HEK293T (cell line): Measurements from ENCODE around the gene AIFM1.

ENCODE experiments used
- CTCF ChIA-PET: fragments of 350-600 bp; formaldehyde crosslinking; extraction: SDS; loops from one replicate; lab custom pipeline; 2021; ENCODE audit warnings: antibody characterized with exemption, inconsistent platforms; lab: Yijun Ruan, JAX
- POLR2A ChIA-PET: fragments of 350-600 bp; formaldehyde crosslinking; extraction: SDS; loops from one replicate; lab custom pipeline; 2020; ENCODE audit warnings: antibody characterized with exemption, inconsistent platforms; lab: Yijun Ruan, JAX
- DNase-seq: peaks from one replicate; pipeline ENCODE4 v3.0.0; 2012; ENCODE audit warnings: mixed read lengths; ENCODE audit errors: extremely low spot score
- ARNT ChIP-seq: fragments of 450-650 bp; IDR thresholded peaks from 2 replicates; pipeline ENCODE4 v1.6.1; 2017; ENCODE audit warnings: mild to moderate bottlenecking
- BHLHE40 ChIP-seq: fragments of 450-650 bp; IDR thresholded peaks from 2 replicates; pipeline ENCODE4 v1.6.1; 2016; ENCODE audit warnings: mild to moderate bottlenecking, moderate library complexity, borderline replicate concordance
- CTBP1 ChIP-seq: fragments of 450-650 bp; IDR thresholded peaks from 2 replicates; pipeline ENCODE4 v1.6.1; 2016; ENCODE audit warnings: borderline replicate concordance
- ELF4 ChIP-seq: fragments of 450-650 bp; IDR thresholded peaks from 2 replicates; pipeline ENCODE4 v1.6.1; 2017; ENCODE audit warnings: antibody characterized with exemption
- FOXA1 ChIP-seq: fragments of 450-650 bp; IDR thresholded peaks from 2 replicates; pipeline ENCODE4 v1.6.1; 2016; ENCODE audit warnings: mild to moderate bottlenecking
- FOXK2 ChIP-seq: fragments of 450-650 bp; IDR thresholded peaks from 2 replicates; pipeline ENCODE4 v1.6.1; 2016; ENCODE audit warnings: mild to moderate bottlenecking
- FOXM1 ChIP-seq: fragments of 450-650 bp; IDR thresholded peaks from 2 replicates; pipeline ENCODE4 v1.6.1; 2017; ENCODE audit warnings: mild to moderate bottlenecking, borderline replicate concordance
- HDGF ChIP-seq: fragments of 450-650 bp; IDR thresholded peaks from 2 replicates; pipeline ENCODE4 v1.6.1; 2017; ENCODE audit warnings: antibody characterized with exemption, borderline replicate concordance
- L3MBTL2 ChIP-seq: fragments of 450-650 bp; conservative IDR thresholded peaks from 2 replicates; pipeline ENCODE4 v1.6.1; 2016; ENCODE audit warnings: mild to moderate bottlenecking
- LEF1 ChIP-seq: fragments of 450-650 bp; IDR thresholded peaks from 2 replicates; pipeline ENCODE4 v1.6.1; 2017; ENCODE audit warnings: mild to moderate bottlenecking, borderline replicate concordance
- NFRKB ChIP-seq: fragments of 450-650 bp; IDR thresholded peaks from 2 replicates; pipeline ENCODE4 v1.6.1; 2016; ENCODE audit warnings: mild to moderate bottlenecking, moderate library complexity
- SP1 ChIP-seq: fragments of 450-650 bp; IDR thresholded peaks from 2 replicates; pipeline ENCODE4 v1.6.1; 2017
- SUZ12 ChIP-seq: fragments of 450-650 bp; IDR thresholded peaks from 2 replicates; pipeline ENCODE4 v1.6.1; 2016; ENCODE audit warnings: mild to moderate bottlenecking
- TARDBP ChIP-seq: fragments of 450-650 bp; IDR thresholded peaks from 2 replicates; pipeline ENCODE4 v1.6.1; 2016
- ZNF384 ChIP-seq: fragments of 450-650 bp; IDR thresholded peaks from 2 replicates; pipeline ENCODE4 v1.6.1; 2016
- TF ChIP-seq, protein P1 (sequence below): fragments of 450-650 bp; IDR thresholded peaks from 2 replicates; pipeline ENCODE4 v1.6.1; 2016

AIFM1 gene

DNA sequence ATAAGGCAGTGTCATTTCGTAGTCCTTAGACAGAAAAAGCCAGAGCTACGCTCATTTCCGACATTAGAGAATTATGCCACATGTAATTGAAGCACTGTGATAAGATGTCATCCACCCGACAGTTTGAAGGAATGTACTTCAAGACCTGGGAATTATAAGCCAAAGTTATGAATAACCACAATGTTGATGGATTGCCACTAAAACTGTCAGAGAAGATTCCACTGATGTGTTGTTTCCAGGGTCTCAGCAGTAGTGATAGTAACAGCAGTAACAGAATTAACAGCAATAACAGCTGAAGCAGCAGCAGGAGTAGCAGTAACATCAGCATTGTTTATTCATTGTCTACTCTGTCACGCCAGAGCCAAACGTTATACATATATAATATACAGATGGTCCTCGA lies 30.8 kb upstream of the AIFM1 start:
- POLR2A ChIA-PET: no interaction called here
- DNase-seq: no peak
- CTCF ChIA-PET: interaction anchor here (1.1 kb wide), 1 partner anchor 117 kb away, joined by 3 read pairs; no protein-coding TSS in a partner anchor
- TF ChIP-seq, protein P1, sequence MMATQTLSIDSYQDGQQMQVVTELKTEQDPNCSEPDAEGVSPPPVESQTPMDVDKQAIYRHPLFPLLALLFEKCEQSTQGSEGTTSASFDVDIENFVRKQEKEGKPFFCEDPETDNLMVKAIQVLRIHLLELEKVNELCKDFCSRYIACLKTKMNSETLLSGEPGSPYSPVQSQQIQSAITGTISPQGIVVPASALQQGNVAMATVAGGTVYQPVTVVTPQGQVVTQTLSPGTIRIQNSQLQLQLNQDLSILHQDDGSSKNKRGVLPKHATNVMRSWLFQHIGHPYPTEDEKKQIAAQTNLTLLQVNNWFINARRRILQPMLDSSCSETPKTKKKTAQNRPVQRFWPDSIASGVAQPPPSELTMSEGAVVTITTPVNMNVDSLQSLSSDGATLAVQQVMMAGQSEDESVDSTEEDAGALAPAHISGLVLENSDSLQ: no peak; the same call in none of the 2 replicates
- TF ChIP-seq FOXM1: no peak
- no peak for TF ChIP-seq FOXA1
- TF ChIP-seq LEF1: no peak
- no peak for TF ChIP-seq ARNT
- TF ChIP-seq HDGF: no peak
- no peak for TF ChIP-seq TARDBP
- no peak for TF ChIP-seq BHLHE40
- no peak for TF ChIP-seq ELF4
- no peak for TF ChIP-seq FOXK2
- TF ChIP-seq CTBP1: no peak
- no peak for TF ChIP-seq SP1
- TF ChIP-seq L3MBTL2: no peak
- no peak for TF ChIP-seq ZNF384
- no peak for TF ChIP-seq NFRKB
- no peak for TF ChIP-seq SUZ12

DNA sequence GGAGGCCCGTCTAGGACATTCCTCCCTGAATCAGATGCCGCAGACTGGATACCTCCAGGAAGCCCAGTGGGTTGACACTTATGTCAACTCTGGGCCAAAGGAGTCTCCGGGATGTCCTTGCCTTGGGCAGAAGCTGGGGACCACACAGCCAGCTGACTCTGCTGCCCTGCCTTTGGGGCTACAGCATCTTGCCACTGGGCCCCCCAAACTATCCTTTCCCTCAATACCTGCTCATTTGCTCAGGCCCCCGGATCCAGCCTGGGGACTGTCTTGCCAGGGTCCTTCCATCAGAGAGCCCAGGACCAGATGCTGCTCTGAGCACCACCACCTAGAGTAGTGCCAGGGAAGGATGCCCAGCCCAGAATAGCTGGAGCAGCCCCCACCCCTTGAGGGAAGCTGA lies 25.2 kb upstream of the AIFM1 start:
- ChIA-PET POLR2A (interaction anchor here (1.0 kb wide), 1 partner anchor 15 kb away, joined by 3 read pairs; no protein-coding TSS in a partner anchor), CTCF (interaction anchor here (0.6 to 1.6 kb wide), 4 partner anchors 22 to 130 kb away, joined by 3 to 4 read pairs (median 3); no protein-coding TSS in a partner anchor)
- no peak for TF ChIP-seq FOXK2
- TF ChIP-seq ARNT: no peak
- no peak for TF ChIP-seq ELF4
- TF ChIP-seq FOXM1: no peak
- no peak for TF ChIP-seq SUZ12
- TF ChIP-seq, protein P1: no peak
- TF ChIP-seq NFRKB: no peak
- TF ChIP-seq TARDBP: no peak
- TF ChIP-seq HDGF: no peak
- no peak for TF ChIP-seq LEF1
- no peak for TF ChIP-seq BHLHE40
- TF ChIP-seq FOXA1: no peak
- no peak for DNase-seq

DNA sequence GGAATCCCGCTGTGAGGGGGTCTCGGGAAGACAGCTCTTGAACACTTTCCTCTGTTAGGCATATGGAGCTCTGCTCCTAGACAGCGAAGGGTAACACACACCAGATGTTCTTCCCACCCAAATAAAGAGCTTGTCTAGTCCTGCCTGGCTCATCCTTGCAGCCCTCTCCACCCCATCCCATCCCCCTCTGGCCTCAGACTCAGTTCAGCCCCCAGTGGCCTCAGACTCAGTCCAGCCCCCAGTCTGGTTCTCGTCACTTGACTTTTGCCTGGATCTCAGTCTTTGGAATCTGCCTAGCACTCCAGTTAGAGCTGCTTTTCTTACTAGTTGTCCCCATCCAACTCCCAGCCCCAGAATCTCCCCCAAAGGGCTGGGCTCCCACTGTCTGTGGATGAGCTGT lies 21.0 kb upstream of the AIFM1 start:
- DNase-seq: no peak
- ChIA-PET CTCF (interaction anchor here (0.6 to 1.5 kb wide), 3 partner anchors 11 to 496 kb away, joined by 3 to 4 read pairs (median 3); no protein-coding TSS in a partner anchor), POLR2A (interaction anchor here (2.4 kb wide), 1 partner anchor 21 kb away, joined by 11 read pairs; the partner anchor contains the start of gene AIFM1)
- no peak for TF ChIP-seq FOXA1
- TF ChIP-seq HDGF: no peak
- no peak for TF ChIP-seq CTBP1
- no peak for TF ChIP-seq BHLHE40
- no peak for TF ChIP-seq ZNF384
- TF ChIP-seq, protein P1: no peak
- TF ChIP-seq FOXK2: no peak

DNA sequence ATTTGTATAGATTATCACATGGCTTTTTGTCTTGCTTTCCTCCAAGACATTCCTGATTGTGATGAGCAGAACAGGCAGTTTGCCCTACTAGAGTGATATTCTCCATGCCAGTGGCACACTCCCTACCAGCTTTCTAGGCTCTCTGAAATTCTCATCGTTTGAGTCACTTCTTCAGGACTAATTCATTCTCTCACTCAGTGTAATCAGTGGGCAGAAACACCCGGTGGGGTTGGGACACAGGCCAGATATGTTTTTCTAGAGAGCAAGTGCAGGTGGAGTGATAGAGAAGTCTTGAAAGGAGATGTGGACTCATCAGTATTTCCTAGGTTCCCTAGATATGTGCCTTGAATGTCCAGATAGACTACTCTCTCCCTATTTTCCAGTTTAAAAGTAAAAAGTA lies 19.2 kb upstream of the AIFM1 start:
- CTCF ChIA-PET: no interaction called here
- POLR2A ChIA-PET: no interaction called here

DNA sequence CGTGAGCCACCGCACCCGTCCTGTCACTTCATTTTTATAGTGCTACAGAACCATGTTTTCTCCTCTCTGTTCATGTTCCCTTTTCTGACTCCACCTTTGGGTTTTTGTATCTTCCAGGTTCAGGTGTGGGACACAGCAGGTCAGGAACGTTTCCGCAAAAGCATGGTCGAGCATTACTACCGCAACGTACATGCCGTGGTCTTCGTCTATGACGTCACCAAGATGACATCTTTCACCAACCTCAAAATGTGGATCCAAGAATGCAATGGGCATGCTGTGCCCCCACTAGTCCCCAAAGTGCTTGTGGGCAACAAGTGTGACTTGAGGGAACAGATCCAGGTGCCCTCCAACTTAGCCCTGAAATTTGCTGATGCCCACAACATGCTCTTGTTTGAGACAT lies 18.5 kb upstream of the AIFM1 start:
- TF ChIP-seq ARNT (no peak), SUZ12 (no peak), NFRKB (no peak), BHLHE40 (no peak), FOXA1 (no peak), ELF4 (no peak)
- ChIA-PET POLR2A (no interaction called here), CTCF (no interaction called here)
- DNase-seq: no peak

More for the DNA sequence above, 19.2 kb upstream of the AIFM1 start:
- TF ChIP-seq LEF1 (no peak), L3MBTL2 (no peak), FOXK2 (no peak)
- DNase-seq: no peak

DNA sequence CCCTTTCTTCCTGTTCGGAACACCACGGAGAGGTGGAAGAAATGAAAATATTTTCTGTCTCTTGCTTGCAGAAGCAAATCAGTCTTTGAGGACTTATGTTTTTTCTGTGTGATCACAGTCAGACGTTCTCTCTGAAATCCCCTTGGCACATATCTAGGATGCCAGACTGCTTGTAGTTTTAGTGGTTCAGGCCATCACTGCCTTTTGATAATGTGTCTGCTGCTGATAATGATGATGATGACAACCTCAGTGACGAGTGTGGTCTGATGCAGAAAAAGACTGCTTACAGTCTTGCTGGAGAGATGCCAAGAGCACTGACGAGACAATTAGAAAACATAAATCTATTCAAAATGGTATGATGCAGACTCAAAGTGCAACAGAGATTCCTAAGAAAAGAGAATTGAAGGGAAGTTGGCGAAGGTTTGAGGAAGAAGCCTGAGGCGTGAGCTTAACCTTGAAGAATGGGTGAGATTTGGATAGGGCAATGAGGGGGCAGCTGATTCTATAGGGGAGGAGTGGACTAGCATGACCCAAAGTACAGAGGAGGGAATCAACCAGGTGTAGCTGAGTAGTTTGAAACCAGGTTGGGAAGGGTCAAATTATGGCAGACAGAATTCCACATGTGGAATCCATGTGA lies 14.1 kb upstream of the AIFM1 start:
- TF ChIP-seq HDGF (no peak), SUZ12 (no peak), ZNF384 (no peak), ARNT (no peak), NFRKB (no peak), SP1 (no peak), BHLHE40 (no peak; the same call in 1 of the 2 replicates)
- POLR2A ChIA-PET: interaction anchor here (1.1 kb wide), 1 partner anchor 14 kb away, joined by 5 read pairs; the partner anchor contains the start of gene AIFM1
- CTCF ChIA-PET: no interaction called here
- no peak for DNase-seq
